ENCODE measurements around the gene XPOT.

XPOT gene

DNA sequence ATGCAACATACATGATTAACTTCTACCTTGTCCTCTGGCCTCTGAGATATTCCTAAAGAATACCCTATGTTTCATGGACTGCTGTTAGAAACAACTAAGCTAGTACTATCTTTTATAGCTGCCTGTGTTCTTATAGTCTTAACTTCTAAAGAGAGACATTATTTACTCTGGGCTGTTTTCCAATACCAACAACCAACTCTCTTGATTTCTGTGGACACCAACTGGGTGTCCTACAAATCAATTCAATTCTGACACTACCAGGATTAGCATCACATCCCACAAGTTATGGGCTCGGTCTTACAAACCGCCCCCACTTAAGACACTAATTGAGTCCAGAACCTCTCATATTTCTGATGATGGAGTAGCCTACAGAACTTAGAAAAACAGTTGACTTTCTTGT is 8.3 kb downstream of the XPOT start:
- in situ Hi-C loops (cut with HindIII; ENCODE audit: low pct_ligation_motif_present, low pct_unique_long_range_greater_than_20kb, low sequenced_read_pairs), result no loop called here
- DNase-seq, result no peak

DNA sequence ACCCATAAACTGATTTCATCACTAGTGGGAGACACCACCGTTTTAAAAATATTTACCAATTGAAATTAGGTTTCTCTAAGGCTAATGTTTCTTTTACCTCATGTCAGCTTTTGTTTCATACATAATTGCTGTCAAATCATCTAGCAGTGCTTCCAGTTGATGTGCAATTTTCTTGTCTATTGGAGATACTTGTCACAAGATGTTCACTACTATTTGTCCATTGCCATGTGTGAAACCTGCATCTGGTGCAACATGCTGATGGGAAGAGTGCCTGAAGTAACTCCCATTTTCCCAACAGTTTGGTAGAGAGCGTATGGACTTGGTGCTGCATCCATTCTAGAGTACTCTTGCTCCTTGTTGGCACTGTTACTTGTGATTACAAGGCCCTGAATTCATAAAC is 9.7 kb downstream of the XPOT start:
- DNase-seq, result no peak
- in situ Hi-C loops (cut with HindIII; ENCODE audit: low pct_ligation_motif_present, low pct_unique_long_range_greater_than_20kb, low sequenced_read_pairs), result no loop called here

- in situ Hi-C loops (cut with HindIII; ENCODE audit: low pct_ligation_motif_present, low pct_unique_long_range_greater_than_20kb, low sequenced_read_pairs), result no loop called here
- DNase-seq, result no peak
These were observed 14.0 kb downstream of the XPOT start for GRCh38 chr12:64418209-64418608.

DNA sequence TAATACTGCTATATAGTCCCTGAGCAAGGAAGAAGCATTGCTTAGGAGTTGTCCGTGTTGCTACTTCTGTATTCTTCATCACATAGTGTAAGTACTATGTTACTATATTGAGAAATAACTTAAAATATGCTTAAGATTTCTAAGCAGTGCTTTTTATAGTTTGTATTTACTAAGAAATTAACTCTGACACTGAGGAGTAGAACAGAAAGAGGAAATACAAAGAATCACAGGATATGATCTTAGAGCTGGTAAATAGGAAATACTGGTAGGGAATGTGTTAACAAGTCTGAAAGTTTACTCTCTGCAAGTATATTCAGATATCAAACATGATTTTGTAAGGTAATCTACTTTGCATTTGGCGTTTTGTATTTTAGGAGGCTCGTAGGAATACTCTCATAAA is 15.5 kb downstream of the XPOT start:
- in situ Hi-C loops (cut with HindIII; ENCODE audit: low pct_ligation_motif_present, low pct_unique_long_range_greater_than_20kb, low sequenced_read_pairs), result no loop called here
- no peak for DNase-seq

GRCh38 chr12:64427988-64428387 is 23.8 kb downstream of the XPOT start:
- no peak for DNase-seq
- in situ Hi-C loops (cut with HindIII; ENCODE audit: low pct_ligation_motif_present, low pct_unique_long_range_greater_than_20kb, low sequenced_read_pairs), result no loop called here

GRCh38 chr12:64428956-64429355 is 24.8 kb downstream of the XPOT start:
- in situ Hi-C loops (cut with HindIII; ENCODE audit: low pct_ligation_motif_present, low pct_unique_long_range_greater_than_20kb, low sequenced_read_pairs), result no loop called here
- DNase-seq, result no peak

DNA sequence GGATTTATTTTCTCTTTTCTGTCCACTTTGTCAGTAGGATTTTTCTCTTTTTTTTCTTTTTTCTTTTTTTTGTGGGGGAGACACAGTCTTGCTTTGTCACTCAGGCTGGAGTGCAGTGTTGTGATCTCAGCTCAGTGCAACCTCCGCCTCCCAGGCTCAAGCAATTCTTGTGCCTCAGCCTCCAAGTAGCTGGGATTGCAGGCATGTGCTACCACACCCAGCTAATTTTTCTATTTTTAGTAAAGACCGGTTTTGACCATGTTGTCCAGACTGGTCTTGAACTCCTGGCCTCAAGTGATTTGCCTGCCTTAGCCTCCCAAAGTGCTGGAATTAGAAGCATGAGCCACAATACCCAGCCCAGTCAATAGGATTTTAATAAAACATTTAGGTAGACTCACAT is 26.7 kb downstream of the XPOT start:
- in situ Hi-C loops (cut with HindIII; ENCODE audit: low pct_ligation_motif_present, low pct_unique_long_range_greater_than_20kb, low sequenced_read_pairs), result no loop called here
- DNase-seq, result no peak

- in situ Hi-C loops (cut with HindIII; ENCODE audit: low pct_ligation_motif_present, low pct_unique_long_range_greater_than_20kb, low sequenced_read_pairs), result no loop called here
- no peak for DNase-seq
These were observed 27.6 kb downstream of the XPOT start for GRCh38 chr12:64431791-64432190.

DNA sequence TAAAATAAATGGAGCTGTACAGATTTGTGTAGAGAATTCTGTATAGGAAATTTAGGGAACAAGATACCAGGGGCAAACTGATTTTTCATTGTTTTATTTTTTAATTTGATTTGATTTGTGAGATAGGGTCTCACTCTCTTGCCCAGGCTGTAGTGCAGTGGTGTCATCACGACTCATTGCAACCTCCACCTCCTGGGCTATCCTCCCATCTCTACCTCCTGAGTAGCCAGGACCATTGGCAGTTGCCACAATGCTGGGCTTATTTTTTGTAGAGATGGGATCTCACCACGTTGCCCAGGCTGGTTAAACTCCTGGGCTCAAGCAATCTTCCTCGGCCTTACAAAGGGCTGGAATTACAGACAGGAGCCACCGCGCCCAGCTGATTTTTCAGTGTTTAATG is 29.7 kb downstream of the XPOT start:
- in situ Hi-C loops (cut with HindIII; ENCODE audit: low pct_ligation_motif_present, low pct_unique_long_range_greater_than_20kb, low sequenced_read_pairs), result no loop called here
- DNase-seq, result no peak

DNA sequence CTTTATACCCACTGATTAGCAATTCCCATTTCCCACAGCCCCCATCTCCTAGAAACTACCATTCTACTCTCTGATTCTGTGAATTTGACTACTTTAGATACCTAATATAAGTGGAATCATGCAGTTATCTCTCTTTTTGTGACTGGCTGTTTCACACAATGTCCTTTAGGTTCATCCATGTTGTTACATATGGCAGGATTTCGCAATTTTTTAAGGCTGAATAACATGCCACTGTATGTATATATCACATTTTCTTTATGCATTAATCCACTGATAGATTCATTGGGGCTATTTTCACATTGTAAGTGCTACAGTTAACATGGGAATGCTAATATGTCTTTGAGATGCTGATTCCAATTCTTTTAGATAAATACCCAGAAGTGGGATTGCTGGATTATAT is 35.9 kb downstream of the XPOT start:
- DNase-seq, result no peak
- in situ Hi-C loops (cut with HindIII; ENCODE audit: low pct_ligation_motif_present, low pct_unique_long_range_greater_than_20kb, low sequenced_read_pairs), result no loop called here

GRCh38 chr12:64445490-64445889 is 41.3 kb downstream of the XPOT start:
- in situ Hi-C loops (cut with HindIII; ENCODE audit: low pct_ligation_motif_present, low pct_unique_long_range_greater_than_20kb, low sequenced_read_pairs), result no loop called here
- DNase-seq, result no peak

DNA sequence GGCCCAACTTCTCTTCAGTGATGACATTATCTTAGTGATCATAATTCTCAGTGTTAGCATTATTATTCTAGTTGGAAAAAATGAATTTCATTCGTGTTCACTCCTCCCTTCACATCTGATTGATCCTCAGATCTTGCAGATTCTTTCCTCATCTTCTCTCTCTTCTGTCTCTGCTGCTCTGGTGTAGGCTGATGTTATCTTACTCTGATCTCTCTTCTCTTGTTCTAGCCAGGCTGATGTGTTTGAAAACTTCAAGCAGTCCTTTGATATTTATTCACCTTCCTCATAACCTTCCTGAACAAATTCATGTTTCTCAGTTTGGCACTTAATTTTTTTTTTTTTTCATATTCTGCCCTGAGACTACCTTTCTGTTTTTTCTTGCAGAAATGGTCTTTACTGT is 42.1 kb downstream of the XPOT start:
- in situ Hi-C loops (cut with HindIII; ENCODE audit: low pct_ligation_motif_present, low pct_unique_long_range_greater_than_20kb, low sequenced_read_pairs), result no loop called here
- no peak for DNase-seq

- DNase-seq, result no peak
These were observed 46.0 kb downstream of the XPOT start for GRCh38 chr12:64450057-64450640.

DNA sequence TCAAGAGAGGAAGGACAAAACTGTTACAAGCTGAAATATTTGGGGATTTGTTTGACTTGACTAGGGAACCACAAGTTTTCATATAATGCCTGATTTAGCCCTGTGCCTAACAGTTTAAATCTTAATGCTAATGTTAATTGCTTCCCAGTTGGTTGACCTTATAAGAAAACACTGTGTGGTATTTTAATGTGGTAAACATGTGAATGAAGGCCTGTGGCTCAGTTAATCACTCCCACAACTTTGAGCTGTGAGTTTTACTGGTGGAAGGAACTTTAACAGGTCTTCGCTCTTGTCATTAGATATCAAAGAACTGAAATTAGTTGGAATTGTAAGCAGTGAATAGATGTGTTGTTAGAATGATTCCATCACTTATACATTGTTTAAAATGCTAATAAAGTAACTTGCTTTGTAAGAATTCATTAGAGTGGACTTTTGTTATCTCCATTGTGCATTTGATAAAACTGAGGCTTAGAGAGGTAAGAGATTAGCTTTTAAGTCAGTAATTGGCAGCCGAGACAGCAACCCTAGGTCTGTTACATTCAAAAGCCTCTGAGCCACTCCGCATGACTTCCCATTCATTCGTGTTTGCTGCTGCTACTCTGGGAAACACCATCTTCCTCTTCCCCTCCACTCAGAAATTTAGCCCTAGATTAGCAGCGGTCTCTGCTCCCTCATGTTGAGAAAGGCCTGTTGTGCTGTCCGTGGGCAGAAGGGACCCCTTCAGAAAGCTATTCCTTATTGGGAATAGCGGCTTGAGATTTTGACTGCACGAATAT is 46.7 kb downstream of the XPOT start:
- in situ Hi-C loops (cut with HindIII; ENCODE audit: low pct_ligation_motif_present, low pct_unique_long_range_greater_than_20kb, low sequenced_read_pairs), result no loop called here
- peak; percentile 52 for DNase-seq

More at GRCh38 chr12:64450057-64450640, 46.0 kb downstream of the XPOT start:
- in situ Hi-C loops (cut with HindIII; ENCODE audit: low pct_ligation_motif_present, low pct_unique_long_range_greater_than_20kb, low sequenced_read_pairs), result no loop called here

DNA sequence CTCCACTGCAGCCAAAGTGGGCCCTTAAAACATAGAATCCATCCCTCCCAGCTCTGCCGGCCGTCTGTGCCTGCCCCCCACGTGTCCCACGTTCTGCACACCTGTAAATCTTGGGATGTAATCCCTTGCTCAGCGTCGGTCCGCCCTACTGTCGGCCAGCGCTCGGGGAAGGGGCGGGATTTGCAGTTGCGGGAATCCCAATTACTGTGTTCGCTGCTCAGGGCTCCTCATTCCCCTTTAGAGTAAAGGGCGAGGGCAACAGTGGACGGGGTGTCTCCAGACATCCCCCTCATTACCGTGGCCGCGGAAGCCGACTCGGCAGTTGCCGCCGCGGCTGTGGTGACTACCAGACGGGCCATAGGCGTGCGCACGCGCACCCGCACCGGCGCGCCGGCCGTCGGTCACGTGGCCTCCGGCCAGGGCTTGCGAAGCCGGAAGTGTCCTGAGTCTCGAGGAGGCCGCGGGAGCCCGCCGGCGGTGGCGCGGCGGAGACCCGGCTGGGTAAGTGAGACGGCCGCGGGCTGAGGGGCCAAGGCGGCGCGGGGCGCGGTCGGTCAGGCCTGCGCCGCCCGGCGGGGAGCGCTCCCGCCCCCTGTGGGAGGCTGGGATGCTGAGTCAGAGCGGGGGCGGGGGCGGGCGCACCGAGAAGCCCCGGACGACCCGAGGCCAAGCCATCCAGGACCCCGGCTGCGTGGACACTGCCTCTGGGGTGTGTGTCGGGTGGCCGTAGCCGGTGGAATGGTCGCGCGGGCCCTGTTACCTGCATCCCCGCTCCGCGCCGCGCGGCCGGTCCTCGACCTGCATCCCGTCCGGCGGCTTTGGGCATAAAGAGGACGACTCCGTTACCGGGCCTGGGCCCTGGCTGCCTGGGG is 47.7 kb downstream of the XPOT start, which contains the start of gene TBK1:
TBK1 (plus strand) TSS at position 434 of the 872 bp plus-strand sequence. CDS start 3,751 bp downstream, outside the sequence.
- peak; percentile 95 for DNase-seq
- in situ Hi-C loops (cut with HindIII; ENCODE audit: low pct_ligation_motif_present, low pct_unique_long_range_greater_than_20kb, low sequenced_read_pairs), result no loop called here

DNA sequence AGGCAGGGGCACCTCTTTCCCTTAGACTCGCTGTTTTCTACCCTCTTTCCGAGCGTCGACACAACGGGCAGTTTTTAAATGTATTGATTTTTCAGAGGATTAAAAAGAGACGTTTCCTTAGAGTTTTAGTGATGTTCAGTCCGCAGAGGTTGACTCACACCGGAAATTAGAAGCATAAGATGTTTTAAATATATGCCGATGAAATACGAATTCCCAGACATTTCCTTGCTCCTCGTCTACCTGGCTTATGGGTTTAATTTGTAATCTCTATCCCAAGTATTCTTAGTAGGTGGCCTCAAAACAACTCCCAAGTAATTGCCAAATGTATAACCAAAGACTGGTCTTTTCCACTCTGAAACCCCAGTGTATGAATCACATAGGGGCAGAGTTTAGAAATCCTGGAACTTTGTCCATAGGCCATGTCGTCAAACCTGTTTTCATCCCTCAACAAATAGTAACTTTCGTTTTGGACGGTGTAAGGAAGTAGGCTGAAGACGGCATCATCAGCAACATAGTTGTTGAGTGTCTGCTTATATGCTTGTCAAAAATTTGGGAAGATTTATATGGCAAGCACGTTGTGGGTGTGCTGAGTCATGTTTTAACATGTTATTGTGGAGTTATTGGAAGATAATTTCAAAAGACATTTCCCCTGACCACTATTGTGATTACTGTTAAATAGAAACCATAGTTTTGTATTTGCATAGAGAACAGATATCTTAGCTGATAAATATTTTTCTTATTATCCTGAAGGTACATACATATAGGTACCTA is 48.6 kb downstream of the XPOT start:
- peak; percentile 91 for DNase-seq
- in situ Hi-C loops (cut with HindIII; ENCODE audit: low pct_ligation_motif_present, low pct_unique_long_range_greater_than_20kb, low sequenced_read_pairs), result no loop called here

DNA sequence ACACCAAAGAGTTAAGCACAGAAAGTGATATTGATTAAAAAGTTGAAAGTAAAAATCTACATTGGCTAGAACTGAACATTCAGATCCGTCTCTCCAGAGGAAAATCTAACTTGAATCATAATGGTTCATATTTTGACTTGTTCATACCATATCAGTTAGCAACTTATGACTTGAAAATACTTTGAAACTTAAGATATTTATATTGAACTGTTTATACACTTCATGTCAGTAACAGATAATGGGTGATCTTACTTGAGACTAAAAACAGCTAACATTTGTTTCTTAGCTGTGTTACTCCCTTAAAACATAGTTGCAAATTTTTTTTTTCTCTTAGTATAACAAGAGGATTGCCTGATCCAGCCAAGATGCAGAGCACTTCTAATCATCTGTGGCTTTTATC is 51.3 kb downstream of the XPOT start:
- DNase-seq, result no peak
- in situ Hi-C loops (cut with HindIII; ENCODE audit: low pct_ligation_motif_present, low pct_unique_long_range_greater_than_20kb, low sequenced_read_pairs), result no loop called here

DNA sequence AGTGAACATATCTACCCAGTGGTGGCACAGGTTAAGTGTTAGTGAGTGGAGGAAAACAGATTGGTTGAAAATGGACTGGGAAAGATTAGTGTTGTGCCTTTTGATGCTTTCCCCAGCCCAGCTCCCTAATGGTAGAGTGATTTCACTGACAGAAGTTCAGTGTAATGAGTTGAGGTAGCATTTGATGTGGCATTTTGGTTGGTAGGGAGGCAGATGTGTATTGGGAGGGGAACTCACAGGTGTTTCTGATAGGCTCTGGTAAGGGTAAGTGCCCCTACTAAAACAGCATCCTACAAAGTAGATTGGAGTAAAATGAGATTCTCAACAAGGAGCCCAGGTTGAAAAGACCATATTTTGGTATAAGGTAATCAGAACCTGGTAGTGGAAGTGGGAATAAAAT is 51.9 kb downstream of the XPOT start:
- DNase-seq, result no peak
- in situ Hi-C loops (cut with HindIII; ENCODE audit: low pct_ligation_motif_present, low pct_unique_long_range_greater_than_20kb, low sequenced_read_pairs), result no loop called here

DNA sequence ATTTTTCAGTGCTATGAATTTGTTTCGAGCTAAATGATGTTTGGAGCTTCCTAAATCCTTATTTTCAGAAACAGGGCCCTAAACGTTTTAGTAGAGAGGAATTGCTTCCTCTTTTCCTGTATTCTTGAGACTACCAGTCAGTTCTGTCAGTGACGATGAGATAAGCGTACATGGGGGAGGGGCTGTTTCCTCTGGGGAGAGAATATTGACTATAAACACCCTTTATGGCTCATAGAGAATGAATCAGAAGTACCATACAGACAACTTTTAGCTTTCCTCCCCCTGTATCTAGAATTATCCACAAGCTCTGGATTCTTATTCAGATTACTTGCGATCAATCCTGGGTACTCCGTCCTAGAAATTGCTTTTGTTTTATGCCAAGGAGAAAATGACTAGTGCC is 52.8 kb downstream of the XPOT start:
- no peak for DNase-seq
- in situ Hi-C loops (cut with HindIII; ENCODE audit: low pct_ligation_motif_present, low pct_unique_long_range_greater_than_20kb, low sequenced_read_pairs), result no loop called here

Measured in ACHN (cell line).